Type B pancreatic cell (in vitro differentiated cells): ENCODE results near the gene ZNF397. TPM values are rescaled to one million over a fixed set of nuclear protein-coding genes. Genes with fewer than 3 reads are reported as not detected.

Source experiments
- DNase-seq: peaks from one replicate; pipeline ENCODE4 v3.0.0; 2021; ENCODE audit warnings: mixed read lengths; ENCODE audit not compliant: unreplicated experiment; ENCODE audit errors: extremely low spot score
- H3K27ac Mint-ChIP-seq: 2 replicates; pipeline ENCODE4 v1.8.0; 2021; ENCODE audit warnings: mild to moderate bottlenecking, mixed read lengths
- H3K27me3 Mint-ChIP-seq: 2 replicates; pipeline ENCODE4 v1.8.0; 2021; ENCODE audit warnings: mixed read lengths
- H3K36me3 Mint-ChIP-seq: 2 replicates; pipeline ENCODE4 v1.8.0; 2021; ENCODE audit warnings: mixed read lengths
- H3K4me1 Mint-ChIP-seq: one replicate; pipeline ENCODE4 v1.8.0; 2021; ENCODE audit warnings: mixed read lengths; ENCODE audit not compliant: unreplicated experiment
- H3K4me3 Mint-ChIP-seq: 2 replicates; pipeline ENCODE4 v1.8.0; 2021; ENCODE audit warnings: mild to moderate bottlenecking, mixed read lengths
- H3K9me3 Mint-ChIP-seq: 2 replicates; pipeline ENCODE4 v1.8.0; 2021; ENCODE audit warnings: mixed read lengths
- total RNA-seq: library from RNA; stranded (reverse); gene quantifications from 2 replicates; pipeline ENCODE4 v1.2.1, GENCODE V29; 2021; ENCODE audit warnings: low replicate concordance
- TF ChIP-seq, protein P1 (sequence below): fragments of 200-600 bp; sonication (generic); conservative IDR thresholded peaks from 2 replicates; pipeline ENCODE4 v1.5.0; 2021; ENCODE audit warnings: antibody characterized with exemption, mild to moderate bottlenecking

Gene ZNF397
- total RNA-seq, 1 donor from 2014 or later = 39.1 TPM

DNA sequence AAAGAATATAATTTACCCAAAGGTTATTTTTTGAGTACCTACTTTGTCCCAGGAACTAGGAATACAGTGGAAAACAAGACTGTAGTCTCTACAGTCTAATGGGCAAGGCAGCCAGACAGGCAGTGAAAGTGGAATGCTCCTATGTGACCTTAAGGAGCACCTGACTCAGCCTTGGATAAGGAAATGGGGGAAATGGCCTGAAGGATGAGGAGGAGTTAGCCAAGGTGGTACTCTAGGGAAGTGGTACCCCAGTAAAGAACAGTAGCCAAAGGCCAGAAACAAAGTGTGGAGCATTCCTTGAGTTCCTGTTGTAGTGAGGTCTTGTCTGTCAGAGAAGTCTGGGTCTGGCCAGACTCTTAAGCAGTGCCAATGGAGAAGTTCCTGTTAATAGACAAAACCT is 6.0 kb downstream of the ZNF397 start:
- H3K4me3 Mint-ChIP-seq = no peak overlapping the region
- H3K27ac Mint-ChIP-seq = no peak overlapping the region
- peaks cover 68% of the 10 kb centered on the region for H3K36me3 Mint-ChIP-seq
- TF ChIP-seq, protein P1, sequence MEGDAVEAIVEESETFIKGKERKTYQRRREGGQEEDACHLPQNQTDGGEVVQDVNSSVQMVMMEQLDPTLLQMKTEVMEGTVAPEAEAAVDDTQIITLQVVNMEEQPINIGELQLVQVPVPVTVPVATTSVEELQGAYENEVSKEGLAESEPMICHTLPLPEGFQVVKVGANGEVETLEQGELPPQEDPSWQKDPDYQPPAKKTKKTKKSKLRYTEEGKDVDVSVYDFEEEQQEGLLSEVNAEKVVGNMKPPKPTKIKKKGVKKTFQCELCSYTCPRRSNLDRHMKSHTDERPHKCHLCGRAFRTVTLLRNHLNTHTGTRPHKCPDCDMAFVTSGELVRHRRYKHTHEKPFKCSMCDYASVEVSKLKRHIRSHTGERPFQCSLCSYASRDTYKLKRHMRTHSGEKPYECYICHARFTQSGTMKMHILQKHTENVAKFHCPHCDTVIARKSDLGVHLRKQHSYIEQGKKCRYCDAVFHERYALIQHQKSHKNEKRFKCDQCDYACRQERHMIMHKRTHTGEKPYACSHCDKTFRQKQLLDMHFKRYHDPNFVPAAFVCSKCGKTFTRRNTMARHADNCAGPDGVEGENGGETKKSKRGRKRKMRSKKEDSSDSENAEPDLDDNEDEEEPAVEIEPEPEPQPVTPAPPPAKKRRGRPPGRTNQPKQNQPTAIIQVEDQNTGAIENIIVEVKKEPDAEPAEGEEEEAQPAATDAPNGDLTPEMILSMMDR = no peak
- peaks cover 4% of the 10 kb centered on the region for H3K9me3 Mint-ChIP-seq
- no peak for DNase-seq
- no peaks in the 10 kb centered on the region for H3K27me3 Mint-ChIP-seq
- H3K4me1 Mint-ChIP-seq = peaks cover 5% of the 10 kb centered on the region

DNA sequence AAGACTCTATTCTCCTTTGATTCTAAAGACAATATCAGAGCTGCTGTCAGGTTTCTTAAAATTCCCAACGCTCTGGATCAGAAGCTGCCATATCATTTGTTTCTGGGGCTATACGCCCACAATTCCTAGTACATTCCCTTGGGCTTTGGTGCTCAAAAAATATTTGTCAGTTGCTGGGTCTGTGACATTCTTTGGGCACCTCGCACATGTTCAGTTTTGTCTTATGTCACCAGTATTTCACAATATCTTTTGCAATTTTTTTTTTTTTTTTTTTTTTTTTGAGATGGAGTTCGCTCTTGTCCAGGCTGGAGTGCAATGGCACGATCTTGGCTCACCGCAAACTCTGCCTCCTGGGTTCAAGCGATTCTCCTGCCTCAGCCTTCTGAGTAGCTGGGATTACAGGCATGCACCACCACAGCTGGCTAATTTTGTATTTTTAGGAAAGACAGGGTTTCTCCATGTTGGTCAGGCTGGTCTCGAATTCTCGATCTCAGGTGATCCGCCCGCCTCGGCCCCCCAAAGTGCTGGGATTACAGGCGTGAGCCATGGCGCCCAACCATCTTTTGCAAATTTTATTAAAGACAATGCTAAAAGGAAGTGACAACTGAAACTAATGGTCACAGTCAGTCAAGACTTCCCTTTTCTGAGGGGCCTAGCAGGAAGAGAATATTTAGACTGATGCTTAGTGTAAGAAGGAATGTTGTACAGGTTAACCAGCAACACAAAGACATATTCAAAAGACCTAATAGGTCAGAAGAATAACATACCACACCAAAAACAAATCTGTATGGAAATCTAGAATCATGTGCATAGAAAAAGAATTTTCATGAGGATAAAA is 6.8 kb downstream of the ZNF397 start:
- no peak overlapping the region for H3K4me3 Mint-ChIP-seq
- TF ChIP-seq, protein P1 = no peak
- H3K27me3 Mint-ChIP-seq = no peaks in the 10 kb centered on the region
- peaks cover 2% of the 10 kb centered on the region for H3K4me1 Mint-ChIP-seq
- DNase-seq = no peak
- H3K36me3 Mint-ChIP-seq = peaks cover 73% of the 10 kb centered on the region
- no peak overlapping the region for H3K27ac Mint-ChIP-seq
- peaks cover 5% of the 10 kb centered on the region for H3K9me3 Mint-ChIP-seq

DNA sequence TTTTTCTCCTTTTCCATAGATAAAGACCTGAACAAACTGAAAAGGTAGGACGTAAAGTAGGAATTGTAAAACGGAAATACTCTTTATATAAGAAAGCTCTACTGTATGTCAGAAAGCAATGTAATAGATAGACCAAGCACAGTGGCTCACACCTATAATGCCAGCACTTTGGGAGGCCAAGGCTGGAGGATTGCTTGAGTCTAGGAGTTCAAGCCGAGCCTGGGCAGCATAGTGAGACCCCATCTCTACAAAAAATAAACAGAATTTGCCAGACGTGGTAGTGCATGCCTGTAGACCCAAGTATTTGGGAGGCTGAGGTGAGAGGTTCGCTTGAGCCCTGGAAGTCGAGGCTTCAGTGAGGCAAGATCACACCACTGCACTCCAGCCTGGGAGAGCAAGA is 7.6 kb downstream of the ZNF397 start:
- H3K4me1 Mint-ChIP-seq = no peaks in the 10 kb centered on the region
- no peak overlapping the region for H3K27ac Mint-ChIP-seq
- DNase-seq = no peak
- H3K27me3 Mint-ChIP-seq = no peaks in the 10 kb centered on the region
- TF ChIP-seq, protein P1 = no peak
- H3K36me3 Mint-ChIP-seq = peaks cover 74% of the 10 kb centered on the region
- no peak overlapping the region for H3K4me3 Mint-ChIP-seq
- H3K9me3 Mint-ChIP-seq = peaks cover 11% of the 10 kb centered on the region

- Mint-ChIP-seq H3K36me3 (peaks cover 60% of the 10 kb centered on the region), H3K4me1 (no peaks in the 10 kb centered on the region), H3K9me3 (peaks cover 12% of the 10 kb centered on the region), H3K27me3 (no peaks in the 10 kb centered on the region), H3K27ac (no peak overlapping the region), H3K4me3 (no peak overlapping the region)
- TF ChIP-seq, protein P1 = no peak
- DNase-seq = no peak
Measured at GRCh38 chr18:35252466-35252865, 11.6 kb downstream of the ZNF397 start.

DNA sequence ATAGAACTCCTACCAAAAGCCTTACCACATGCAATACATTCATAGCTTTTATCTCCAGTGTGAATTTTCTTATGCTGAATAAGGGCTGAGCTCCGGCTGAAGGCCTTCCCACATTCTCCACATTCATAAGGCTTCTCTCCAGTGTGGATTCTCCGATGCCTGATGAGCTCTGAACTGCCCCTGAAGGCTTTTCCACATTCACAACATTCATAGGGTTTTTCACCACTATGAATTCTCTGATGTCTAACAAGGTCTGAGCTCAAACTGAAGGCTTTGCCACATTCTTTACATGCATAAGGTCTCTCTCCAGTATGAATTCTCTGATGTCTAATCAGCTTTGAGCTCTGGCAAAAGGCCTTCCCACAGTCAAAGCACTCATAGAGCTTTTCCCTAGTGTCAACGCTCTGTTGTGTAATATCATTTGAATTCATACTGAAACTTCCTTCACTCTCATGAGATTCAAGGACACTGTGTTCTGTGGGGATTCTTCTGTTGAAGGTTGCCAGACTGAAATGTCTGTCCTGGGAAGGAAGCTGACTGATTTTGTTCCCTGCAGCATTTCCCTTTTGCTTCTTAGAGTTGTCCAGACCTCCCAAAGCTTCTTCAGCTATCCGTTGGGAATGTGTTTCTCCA is 12.9 kb downstream of the ZNF397 start:
- Mint-ChIP-seq H3K27ac (no peak overlapping the region), H3K36me3 (peaks cover 62% of the 10 kb centered on the region), H3K4me3 (no peak overlapping the region), H3K9me3 (peaks cover 12% of the 10 kb centered on the region), H3K4me1 (no peaks in the 10 kb centered on the region), H3K27me3 (no peaks in the 10 kb centered on the region)
- DNase-seq = no peak
- TF ChIP-seq, protein P1 = no peak
